Cerebellar nuclear complex (tissue), 1 donor: ENCODE data around the gene ARMS2.

Experiments
- DNase-seq, 2 experiments: peaks; one replicate each; lab custom pipeline; 2025; lab: John Stamatoyannopoulos, UW

Gene ARMS2

DNA sequence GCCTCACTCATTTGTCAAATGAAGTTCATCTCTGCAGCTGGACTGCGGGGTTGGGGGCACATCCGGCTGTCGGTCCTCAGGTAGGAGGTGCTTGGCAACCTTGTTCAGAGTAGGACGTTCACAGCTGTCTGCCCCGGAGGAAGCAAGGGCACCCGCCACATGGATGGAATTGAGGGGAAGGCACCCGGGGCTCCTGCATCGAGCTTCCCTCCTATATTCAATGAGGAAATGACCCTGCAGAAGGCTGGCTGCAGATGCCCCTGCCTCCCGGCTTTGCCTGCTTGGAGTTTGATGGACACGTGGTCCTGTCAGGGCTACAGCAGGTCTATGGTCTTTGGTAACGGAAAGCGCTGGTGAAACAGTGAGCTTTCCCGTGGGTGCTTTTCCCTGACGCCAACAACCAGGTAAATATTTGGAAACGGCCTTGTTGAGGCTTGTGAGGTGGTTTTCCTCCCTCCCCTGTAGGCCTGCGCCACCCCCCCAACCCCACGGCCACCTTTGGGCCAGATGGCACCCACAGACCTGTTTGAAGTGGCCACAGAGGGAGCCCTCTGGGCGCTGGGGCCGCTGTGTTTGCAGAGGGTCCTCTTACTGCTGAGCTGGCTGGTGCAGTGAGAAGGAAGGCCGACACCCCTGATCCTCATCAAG lies 39.8 kb downstream of the ARMS2 start:
- no peak for DNase-seq

DNA sequence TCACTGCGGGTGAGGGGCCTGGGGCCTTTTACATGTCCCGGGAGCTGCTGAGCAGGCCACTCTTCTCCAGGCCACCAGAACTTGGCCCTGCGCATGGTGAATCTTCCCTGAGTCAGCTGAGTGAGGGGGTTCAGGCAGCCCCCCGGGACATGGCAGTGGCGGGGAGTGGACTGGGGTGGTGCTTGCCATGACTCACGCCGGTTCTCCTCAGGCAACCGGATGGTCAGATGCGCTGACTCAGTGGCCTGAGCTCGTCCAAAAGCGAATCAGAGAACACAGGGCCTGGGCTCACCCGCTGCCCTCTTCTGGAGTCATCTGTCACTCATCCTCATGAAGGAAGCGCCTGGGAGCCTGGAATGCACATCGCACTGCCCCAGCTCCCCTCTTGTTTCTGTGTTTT lies 40.4 kb downstream of the ARMS2 start:
- DNase-seq: no peak

GRCh38 chr10:122495406-122496340 lies 41.2 kb downstream of the ARMS2 start:
- no peak for DNase-seq

DNA sequence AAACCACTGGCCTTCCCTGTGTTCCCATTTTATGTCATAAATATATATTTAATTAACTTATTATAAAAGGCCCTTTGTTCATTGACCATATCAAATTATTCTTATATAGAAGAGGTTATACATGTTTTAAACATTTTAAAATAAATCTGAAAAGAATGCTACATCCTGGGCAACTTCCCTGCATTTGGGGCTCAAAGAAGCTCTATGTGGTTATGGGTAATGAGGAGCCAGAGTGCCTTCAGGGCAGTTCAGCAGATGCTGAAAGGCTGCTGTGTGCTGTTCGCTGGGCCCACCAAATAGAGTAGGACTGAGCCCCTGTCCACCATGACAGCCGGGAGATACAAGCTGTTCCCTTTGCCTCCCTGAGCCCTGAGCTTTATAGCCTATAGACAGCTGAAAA lies 42.8 kb downstream of the ARMS2 start:
- no peak for DNase-seq

GRCh38 chr10:122498521-122498920 lies 44.1 kb downstream of the ARMS2 start:
- DNase-seq: no peak

GRCh38 chr10:122499012-122499411 lies 44.6 kb downstream of the ARMS2 start:
- no peak for DNase-seq

- DNase-seq: no peak
These were observed 45.1 kb downstream of the ARMS2 start for GRCh38 chr10:122499491-122499941.

DNA sequence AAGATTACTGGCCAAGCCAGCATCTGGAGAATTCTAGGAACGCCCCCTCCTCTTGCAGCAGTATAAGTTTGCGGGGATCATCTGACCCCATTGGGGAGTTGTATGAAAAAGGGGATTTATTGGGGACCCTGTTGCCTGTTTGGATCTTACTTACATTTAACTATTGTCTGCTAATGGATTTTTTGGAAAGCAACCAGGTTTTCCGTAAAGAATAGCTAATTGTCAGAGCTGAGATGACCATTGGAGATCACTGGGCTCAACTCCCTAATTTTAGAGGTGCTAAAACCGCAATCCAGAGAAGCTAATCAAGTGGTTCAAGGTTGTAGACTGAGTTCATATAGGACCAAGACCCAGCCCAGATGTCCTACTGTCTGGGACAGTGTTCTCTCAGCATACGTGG lies 45.7 kb downstream of the ARMS2 start:
- DNase-seq: no peak

- no peak for DNase-seq
These were observed 46.3 kb downstream of the ARMS2 start for GRCh38 chr10:122500726-122501125.

- no peak for DNase-seq
These were observed 48.6 kb downstream of the ARMS2 start for GRCh38 chr10:122503012-122503411.

DNA sequence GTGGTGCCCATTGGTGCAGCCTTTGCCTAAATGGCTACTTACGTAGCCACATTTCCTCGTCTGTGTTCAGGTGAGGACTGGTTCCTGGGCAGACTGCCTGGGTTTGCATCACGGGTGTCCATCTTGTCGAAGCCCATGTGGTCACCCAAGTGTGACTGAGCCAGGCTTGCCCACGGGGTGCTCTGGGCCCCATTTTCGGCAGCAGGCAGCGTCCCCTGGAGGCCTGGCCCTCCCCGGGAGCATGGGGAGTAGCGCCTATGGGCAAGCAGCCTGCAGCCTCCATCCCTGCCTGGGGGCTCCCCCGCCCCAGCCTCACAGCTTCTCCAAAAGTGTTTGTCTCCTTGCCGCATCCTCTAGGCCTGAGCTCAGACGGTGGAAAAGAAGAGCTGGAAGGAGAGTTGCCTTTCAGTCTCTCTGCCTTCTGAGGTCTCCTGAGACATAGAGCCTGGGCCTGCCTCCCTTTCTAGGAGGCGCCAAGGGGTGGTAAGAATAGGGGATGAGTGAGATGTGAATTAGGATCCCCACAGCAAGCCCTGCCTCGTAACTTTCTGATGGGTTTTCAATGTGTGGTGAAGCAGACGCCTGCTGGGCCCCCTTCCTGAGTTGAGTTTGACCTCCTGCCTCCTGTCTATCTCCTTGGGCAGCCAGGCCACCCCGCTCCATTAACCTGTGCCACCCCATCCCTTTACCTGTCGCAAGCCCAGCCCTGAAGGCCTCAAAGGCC lies 49.6 kb downstream of the ARMS2 start:
- no peak for DNase-seq

GRCh38 chr10:122504610-122504950 lies 50.1 kb downstream of the ARMS2 start:
- DNase-seq: no peak

GRCh38 chr10:122505011-122505410 lies 50.6 kb downstream of the ARMS2 start:
- DNase-seq: no peak

GRCh38 chr10:122505885-122506645 lies 51.6 kb downstream of the ARMS2 start:
- no peak for DNase-seq
